Tibial nerve (tissue), 4 donors: ENCODE measurements around the gene HPGDS.

Source experiments
- EP300 ChIP-seq, 2 donors: sonication (generic); formaldehyde crosslinking; IDR thresholded peaks; one replicate each; pipeline ENCODE4 v1.6.1; 2017; ENCODE audit warnings: antibody characterized with exemption in 2 of 2, mild to moderate bottlenecking in 1 of 2
- POLR2A ChIP-seq, 2 donors: fragments of 450-650 bp; IDR thresholded peaks; one replicate each; pipeline ENCODE4 v1.6.1; 2017; ENCODE audit warnings: antibody characterized with exemption in 2 of 2, mild to moderate bottlenecking in 2 of 2, moderate library complexity in 2 of 2
- TF ChIP-seq, protein P1 (sequence below), 5 experiments: fragments of 200-600 bp in 3 of 5; fragments of 450-650 bp in 2 of 5; sonication (generic) in 3 of 5; IDR thresholded peaks; one replicate each; pipeline ENCODE4 v1.5.1; 2016 to 2019; ENCODE audit warnings: antibody characterized with exemption in 5 of 5, mild to moderate bottlenecking in 3 of 5, moderate library complexity in 2 of 5

GRCh38 chr4:94351319-94351718 is 8.7 kb upstream of the HPGDS start:
- TF ChIP-seq POLR2A (IDR thresholded peaks at IDR 0.05) (no peak), EP300 (IDR thresholded peaks at IDR 0.05) (no peak)
- TF ChIP-seq, protein P1, sequence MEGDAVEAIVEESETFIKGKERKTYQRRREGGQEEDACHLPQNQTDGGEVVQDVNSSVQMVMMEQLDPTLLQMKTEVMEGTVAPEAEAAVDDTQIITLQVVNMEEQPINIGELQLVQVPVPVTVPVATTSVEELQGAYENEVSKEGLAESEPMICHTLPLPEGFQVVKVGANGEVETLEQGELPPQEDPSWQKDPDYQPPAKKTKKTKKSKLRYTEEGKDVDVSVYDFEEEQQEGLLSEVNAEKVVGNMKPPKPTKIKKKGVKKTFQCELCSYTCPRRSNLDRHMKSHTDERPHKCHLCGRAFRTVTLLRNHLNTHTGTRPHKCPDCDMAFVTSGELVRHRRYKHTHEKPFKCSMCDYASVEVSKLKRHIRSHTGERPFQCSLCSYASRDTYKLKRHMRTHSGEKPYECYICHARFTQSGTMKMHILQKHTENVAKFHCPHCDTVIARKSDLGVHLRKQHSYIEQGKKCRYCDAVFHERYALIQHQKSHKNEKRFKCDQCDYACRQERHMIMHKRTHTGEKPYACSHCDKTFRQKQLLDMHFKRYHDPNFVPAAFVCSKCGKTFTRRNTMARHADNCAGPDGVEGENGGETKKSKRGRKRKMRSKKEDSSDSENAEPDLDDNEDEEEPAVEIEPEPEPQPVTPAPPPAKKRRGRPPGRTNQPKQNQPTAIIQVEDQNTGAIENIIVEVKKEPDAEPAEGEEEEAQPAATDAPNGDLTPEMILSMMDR (IDR thresholded peaks at IDR 0.05), result no peak
